Mammary epithelial cell (primary cell): ENCODE data around the gene TMEM39B.
"Not testable (repeated sequence)": the region's sequence is repeated elsewhere in the genome, so short reads cannot be mapped to it uniquely, and the experiment has no call there.

Experiments
- CTCF ChIP-seq, 2 donors: IDR thresholded peaks in 1 of 2; conservative IDR thresholded peaks in 1 of 2; 2 replicates each; pipeline ENCODE4 v1.5.1; 2011 to 2012; ENCODE audit warnings: inconsistent platforms in 2 of 2, low read length in 2 of 2, mild to moderate bottlenecking in 2 of 2, control low read depth in 1 of 2, low read depth in 1 of 2; ENCODE audit not compliant: insufficient read depth in 1 of 2; ENCODE audit errors: extremely low read depth in 1 of 2
- EZH2 ChIP-seq: IDR thresholded peaks from 2 replicates; pipeline ENCODE4 v1.6.1; 2012; ENCODE audit warnings: low read length, inconsistent platforms, borderline replicate concordance

- TF ChIP-seq CTCF (conservative IDR thresholded peaks at IDR 0.05 in 1 of 2, IDR thresholded peaks at IDR 0.05 in 1 of 2; ENCODE audit: extremely low read depth in 1 of 2, insufficient read depth in 1 of 2, low read depth in 1 of 2, low read length in 2 of 2); EZH2: not testable (repeated sequence)
These were observed 61.2 kb downstream of the TMEM39B start for GRCh38 chr1:32133950-32134280.
